PC-3 (cell line): ENCODE data around the gene ACO1.

ENCODE experiments used
- EZH2 ChIP-seq: fragments of 300-600 bp; sonication (generic); IDR thresholded peaks from one replicate; pipeline ENCODE4 v1.6.1; 2017; ENCODE audit warnings: antibody characterized with exemption, mild to moderate bottlenecking, low read length; ENCODE audit not compliant: unreplicated experiment
- EZH2phosphoT487 ChIP-seq: fragments of 300-600 bp; sonication (generic); IDR thresholded peaks from 2 replicates; pipeline ENCODE4 v1.6.1; 2018; ENCODE audit warnings: mild to moderate bottlenecking, antibody characterized with exemption, low read length, borderline replicate concordance
- TF ChIP-seq, protein P1 (sequence below): fragments of 300-600 bp; sonication (generic); conservative IDR thresholded peaks from 2 replicates; pipeline ENCODE4 v1.5.1; 2017; ENCODE audit warnings: antibody characterized with exemption, low read depth, mild to moderate bottlenecking, low read length

DNA sequence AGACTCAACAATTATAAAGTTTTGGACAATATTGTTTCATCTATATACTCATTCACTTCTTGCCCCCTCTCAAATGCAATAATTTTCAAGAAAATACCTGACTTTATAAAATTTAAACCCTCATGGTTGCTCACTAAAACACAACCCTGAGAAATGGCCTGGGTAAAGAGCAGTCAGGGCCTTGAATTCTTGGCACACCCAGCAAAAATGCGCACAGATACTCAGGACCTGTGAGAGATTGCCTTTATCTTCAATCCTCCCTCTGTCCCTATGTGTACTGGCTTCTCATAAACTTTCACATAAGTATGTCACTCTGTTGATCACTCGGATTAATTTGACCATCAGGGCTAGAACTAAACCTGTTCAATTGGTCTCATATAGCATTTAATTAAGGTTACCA is 12.8 kb upstream of the ACO1 start:
- TF ChIP-seq, protein P1, sequence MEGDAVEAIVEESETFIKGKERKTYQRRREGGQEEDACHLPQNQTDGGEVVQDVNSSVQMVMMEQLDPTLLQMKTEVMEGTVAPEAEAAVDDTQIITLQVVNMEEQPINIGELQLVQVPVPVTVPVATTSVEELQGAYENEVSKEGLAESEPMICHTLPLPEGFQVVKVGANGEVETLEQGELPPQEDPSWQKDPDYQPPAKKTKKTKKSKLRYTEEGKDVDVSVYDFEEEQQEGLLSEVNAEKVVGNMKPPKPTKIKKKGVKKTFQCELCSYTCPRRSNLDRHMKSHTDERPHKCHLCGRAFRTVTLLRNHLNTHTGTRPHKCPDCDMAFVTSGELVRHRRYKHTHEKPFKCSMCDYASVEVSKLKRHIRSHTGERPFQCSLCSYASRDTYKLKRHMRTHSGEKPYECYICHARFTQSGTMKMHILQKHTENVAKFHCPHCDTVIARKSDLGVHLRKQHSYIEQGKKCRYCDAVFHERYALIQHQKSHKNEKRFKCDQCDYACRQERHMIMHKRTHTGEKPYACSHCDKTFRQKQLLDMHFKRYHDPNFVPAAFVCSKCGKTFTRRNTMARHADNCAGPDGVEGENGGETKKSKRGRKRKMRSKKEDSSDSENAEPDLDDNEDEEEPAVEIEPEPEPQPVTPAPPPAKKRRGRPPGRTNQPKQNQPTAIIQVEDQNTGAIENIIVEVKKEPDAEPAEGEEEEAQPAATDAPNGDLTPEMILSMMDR = no peak
- TF ChIP-seq EZH2 = no peak
- no peak for TF ChIP-seq EZH2phosphoT487
